Gastroesophageal sphincter (tissue), 3 donors: ENCODE results near the gene HOXB4.

ENCODE experiments used
- EP300 ChIP-seq: sonication (generic); formaldehyde crosslinking; IDR thresholded peaks from one replicate; pipeline ENCODE4 v1.6.1; 2017; ENCODE audit warnings: antibody characterized with exemption, mild to moderate bottlenecking
- POLR2A ChIP-seq, 2 donors: fragments of 450-650 bp; IDR thresholded peaks; one replicate each; pipeline ENCODE4 v1.6.1; 2017; ENCODE audit warnings: antibody characterized with exemption in 2 of 2, mild to moderate bottlenecking in 2 of 2, moderate library complexity in 1 of 2
- TF ChIP-seq, protein P1 (sequence below), 4 experiments: fragments of 200-600 bp in 2 of 4; fragments of 450-650 bp in 2 of 4; sonication (generic) in 1 of 4; IDR thresholded peaks; one replicate each; pipeline ENCODE4 v1.5.1; 2017 to 2019; ENCODE audit warnings: antibody characterized with exemption in 4 of 4, mild to moderate bottlenecking in 2 of 4, moderate library complexity in 2 of 4

DNA sequence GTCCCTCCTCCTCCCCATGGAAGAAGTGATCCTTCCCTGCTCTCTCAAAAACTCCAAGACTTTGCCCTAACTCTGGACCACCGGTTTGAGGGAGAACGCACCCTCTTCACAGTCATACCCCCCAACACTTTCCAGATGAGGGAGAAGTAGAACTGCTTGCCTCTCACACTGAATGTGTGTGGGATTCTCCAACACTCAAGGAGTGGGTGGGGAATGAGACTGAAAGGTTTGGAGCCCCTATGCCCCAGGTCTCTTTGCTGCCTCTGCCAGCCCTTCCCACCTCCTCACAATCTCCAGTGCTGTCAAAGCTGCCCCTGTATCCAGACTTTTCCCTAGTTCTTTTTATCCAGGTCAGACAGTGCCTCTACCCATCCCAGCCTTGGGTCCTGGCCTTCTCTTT, 11.4 kb downstream of the HOXB4 start:
- TF ChIP-seq, protein P1, sequence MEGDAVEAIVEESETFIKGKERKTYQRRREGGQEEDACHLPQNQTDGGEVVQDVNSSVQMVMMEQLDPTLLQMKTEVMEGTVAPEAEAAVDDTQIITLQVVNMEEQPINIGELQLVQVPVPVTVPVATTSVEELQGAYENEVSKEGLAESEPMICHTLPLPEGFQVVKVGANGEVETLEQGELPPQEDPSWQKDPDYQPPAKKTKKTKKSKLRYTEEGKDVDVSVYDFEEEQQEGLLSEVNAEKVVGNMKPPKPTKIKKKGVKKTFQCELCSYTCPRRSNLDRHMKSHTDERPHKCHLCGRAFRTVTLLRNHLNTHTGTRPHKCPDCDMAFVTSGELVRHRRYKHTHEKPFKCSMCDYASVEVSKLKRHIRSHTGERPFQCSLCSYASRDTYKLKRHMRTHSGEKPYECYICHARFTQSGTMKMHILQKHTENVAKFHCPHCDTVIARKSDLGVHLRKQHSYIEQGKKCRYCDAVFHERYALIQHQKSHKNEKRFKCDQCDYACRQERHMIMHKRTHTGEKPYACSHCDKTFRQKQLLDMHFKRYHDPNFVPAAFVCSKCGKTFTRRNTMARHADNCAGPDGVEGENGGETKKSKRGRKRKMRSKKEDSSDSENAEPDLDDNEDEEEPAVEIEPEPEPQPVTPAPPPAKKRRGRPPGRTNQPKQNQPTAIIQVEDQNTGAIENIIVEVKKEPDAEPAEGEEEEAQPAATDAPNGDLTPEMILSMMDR (IDR thresholded peaks at IDR 0.05) = no peak
- TF ChIP-seq POLR2A (IDR thresholded peaks at IDR 0.05) = no peak
- no peak for TF ChIP-seq EP300
